IMR-90 (cell line): Measurements from ENCODE around the gene SERF2. TPM values are rescaled to one million over a fixed set of nuclear protein-coding genes. Genes with fewer than 3 reads are reported as not detected.
"Not testable (repeated sequence)": the region's sequence is repeated elsewhere in the genome, so short reads cannot be mapped to it uniquely, and the experiment has no call there.

Experiments
- ATAC-seq: fragments of 200-7000 bp; cut with Tn5 transposase; 2 replicates; pipeline ENCODE4 v1.9.1; 2020; ENCODE audit warnings: low read depth, mild to moderate bottlenecking, moderate library complexity
- BruUV-seq: library from RNA; stranded (reverse); fragments of 400-500 nt; replicated peaks from 2 replicates; lab custom pipeline; 2021; lab: Mats Ljungman, UMichigan
- CTCF ChIA-PET: fragments of 300-600 bp; formaldehyde crosslinking; extraction: SDS; loops from one replicate; lab custom pipeline; 2021; ENCODE audit warnings: antibody characterized with exemption; lab: Yijun Ruan, JAX
- POLR2A ChIA-PET: fragments of 300-600 bp; sonication (Branson Sonifier 250); formaldehyde crosslinking; loops from one replicate; lab custom pipeline; 2022; ENCODE audit warnings: antibody characterized with exemption; ENCODE audit not compliant: unreplicated experiment; lab: Charles Lee
- DNase-seq: peaks from one replicate; pipeline ENCODE4 v3.0.0; 2013
- H2AFZ ChIP-seq: replicated peaks from 2 replicates; pipeline ENCODE3; 2013; ENCODE audit warnings: low read length, mild to moderate bottlenecking; ENCODE audit not compliant: poor library complexity
- H2AK5ac ChIP-seq: 2 replicates; pipeline ENCODE4 v1.6.1; 2013; ENCODE audit warnings: low read depth, low read length, inconsistent platforms
- H2AK9ac ChIP-seq: replicated peaks from 2 replicates; pipeline ENCODE3; 2013; ENCODE audit warnings: mild to moderate bottlenecking, low read depth, low read length, moderate library complexity; ENCODE audit not compliant: poor library complexity
- H2BK120ac ChIP-seq: 2 replicates; pipeline ENCODE4 v1.6.1; 2013; ENCODE audit warnings: low read depth, low read length, inconsistent platforms
- H2BK15ac ChIP-seq: 3 replicates; pipeline ENCODE4 v1.6.1; 2013; ENCODE audit warnings: low read depth, low read length, inconsistent platforms
- H2BK20ac ChIP-seq: 2 replicates; pipeline ENCODE4 v1.6.1; 2013; ENCODE audit warnings: low read depth, mild to moderate bottlenecking, inconsistent platforms, low read length, moderate library complexity
- H2BK5ac ChIP-seq: 2 replicates; pipeline ENCODE4 v1.6.1; 2013; ENCODE audit warnings: mild to moderate bottlenecking, low read depth, low read length, inconsistent platforms; ENCODE audit not compliant: poor library complexity, severe bottlenecking
- H3K14ac ChIP-seq: replicated peaks from 2 replicates; pipeline ENCODE4 v1.6.1; 2013; ENCODE audit warnings: low read depth, low read length, inconsistent platforms
- H3K18ac ChIP-seq: 2 replicates; pipeline ENCODE4 v1.6.1; 2013; ENCODE audit warnings: low read depth, low read length, control low read depth
- H3K23ac ChIP-seq: 2 replicates; pipeline ENCODE4 v1.6.1; 2013; ENCODE audit warnings: low read depth, low read length, inconsistent platforms
- H3K27ac ChIP-seq: 2 replicates; pipeline ENCODE4 v1.5.1; 2013; ENCODE audit warnings: mild to moderate bottlenecking, control low read depth, low read length; ENCODE audit not compliant: insufficient read depth
- H3K27me3 ChIP-seq: 2 replicates; pipeline ENCODE4 v1.6.1; 2013; ENCODE audit warnings: low read length; ENCODE audit not compliant: control insufficient read depth, insufficient read depth
- H3K36me3 ChIP-seq: 2 replicates; pipeline ENCODE4 v1.6.1; 2013; ENCODE audit warnings: low read length, mixed read lengths; ENCODE audit not compliant: control insufficient read depth, insufficient read depth
- H3K4ac ChIP-seq: 2 replicates; pipeline ENCODE4 v1.6.1; 2013; ENCODE audit warnings: low read depth, low read length, inconsistent platforms
- H3K4me1 ChIP-seq: 2 replicates; pipeline ENCODE4 v1.6.1; 2013; ENCODE audit warnings: low read length, mixed read lengths; ENCODE audit not compliant: control insufficient read depth, insufficient read depth
- H3K4me2 ChIP-seq: 2 replicates; pipeline ENCODE4 v1.6.1; 2013; ENCODE audit warnings: low read depth, mild to moderate bottlenecking, control low read depth, low read length, moderate library complexity
- H3K4me3 ChIP-seq: 2 replicates; pipeline ENCODE4 v1.5.1; 2013; ENCODE audit warnings: low read depth, mild to moderate bottlenecking, control low read depth, low read length, moderate library complexity; ENCODE audit not compliant: insufficient read depth
- H3K56ac ChIP-seq: 2 replicates; pipeline ENCODE4 v1.6.1; 2013; ENCODE audit warnings: low read length, inconsistent platforms; ENCODE audit not compliant: insufficient read depth; ENCODE audit errors: extremely low read depth
- H3K79me1 ChIP-seq, 2 experiments: 2 replicates each; pipeline ENCODE4 v1.6.1; 2013; ENCODE audit warnings: low read length in 2 of 2, inconsistent platforms in 1 of 2, low read depth in 1 of 2
- H3K9ac ChIP-seq: 2 replicates; pipeline ENCODE4 v1.6.1; 2013; ENCODE audit warnings: low read depth, low read length, control low read depth
- H3K9me1 ChIP-seq: 2 replicates; pipeline ENCODE4 v1.6.1; 2013; ENCODE audit warnings: low read length, inconsistent platforms; ENCODE audit not compliant: insufficient read depth
- H3K9me3 ChIP-seq: 2 replicates; pipeline ENCODE4 v1.6.1; 2013; ENCODE audit warnings: low read length; ENCODE audit not compliant: control insufficient read depth, insufficient read depth
- H4K20me1 ChIP-seq: 2 replicates; pipeline ENCODE4 v1.6.1; 2013; ENCODE audit warnings: low read length, inconsistent platforms; ENCODE audit not compliant: insufficient read depth
- H4K5ac ChIP-seq: 2 replicates; pipeline ENCODE4 v1.6.1; 2013; ENCODE audit warnings: mild to moderate bottlenecking, low read depth, low read length, control low read depth
- H4K8ac ChIP-seq, 2 experiments: 2 replicates each; pipeline ENCODE4 v1.6.1; 2013; ENCODE audit warnings: low read depth in 2 of 2, low read length in 2 of 2, control low read depth in 1 of 2, inconsistent platforms in 1 of 2
- H4K91ac ChIP-seq: 2 replicates; pipeline ENCODE4 v1.6.1; 2013; ENCODE audit warnings: low read depth, low read length, inconsistent platforms; ENCODE audit not compliant: insufficient read depth
- WGBS, 2 experiments: methylation state at CpG; one replicate each; pipeline versions ENCODE4 v1.1.5 to v1.1.7; 2013; ENCODE audit warnings: missing lambda C conversion rate in 2 of 2; ENCODE audit not compliant: insufficient read length in 1 of 2; ENCODE audit errors: extremely low coverage in 2 of 2; 5-methylcytosine and 5-hydroxymethylcytosine counted together
- dilution Hi-C: fragments of 300-500 bp; cut with HindIII; formaldehyde crosslinking; loops from one replicate; pipeline ENCODE4 v1.14.3; 2018; ENCODE audit warnings: low sequenced_read_pairs; ENCODE audit not compliant: unreplicated experiment
- in situ Hi-C: fragments of 300-500 bp; cut with MboI; formaldehyde crosslinking; loops from 3 replicates; pipeline ENCODE4 v1.14.3; 2019; ENCODE audit warnings: low sequenced_read_pairs, inconsistent platforms, mixed read lengths
- intact Hi-C: fragments of 100-400 bp; cut with micrococcal nuclease; formaldehyde crosslinking; loops from 2 replicates; pipeline ENCODE4 v1.10.0; 2022
- polyA plus RNA-seq, 3 experiments: library from polyadenylated mRNA; depleted of rRNA; stranded (reverse); fragments of >200 nt; gene quantifications; 2 replicates each; pipeline ENCODE4 v1.2.3, GENCODE V29; 2012; ENCODE audit warnings: low replicate concordance in 1 of 3
- total RNA-seq: library from RNA; depleted of rRNA; stranded (reverse); fragments of >200 nt; gene quantifications from 2 replicates; pipeline ENCODE4 v1.2.3, GENCODE V29; 2012
- TF ChIP-seq, protein P1 (sequence below): fragments of 150-350 bp; IDR thresholded peaks from 2 replicates; pipeline ENCODE4 v1.6.1; 2016; ENCODE audit warnings: low read depth, mild to moderate bottlenecking, low read length, moderate library complexity, borderline replicate concordance

SERF2 gene
- total and polyA plus RNA-seq, 2 of the 4 experiments (the other 2 are of a cell fraction) = 526 to 2,187 TPM

DNA sequence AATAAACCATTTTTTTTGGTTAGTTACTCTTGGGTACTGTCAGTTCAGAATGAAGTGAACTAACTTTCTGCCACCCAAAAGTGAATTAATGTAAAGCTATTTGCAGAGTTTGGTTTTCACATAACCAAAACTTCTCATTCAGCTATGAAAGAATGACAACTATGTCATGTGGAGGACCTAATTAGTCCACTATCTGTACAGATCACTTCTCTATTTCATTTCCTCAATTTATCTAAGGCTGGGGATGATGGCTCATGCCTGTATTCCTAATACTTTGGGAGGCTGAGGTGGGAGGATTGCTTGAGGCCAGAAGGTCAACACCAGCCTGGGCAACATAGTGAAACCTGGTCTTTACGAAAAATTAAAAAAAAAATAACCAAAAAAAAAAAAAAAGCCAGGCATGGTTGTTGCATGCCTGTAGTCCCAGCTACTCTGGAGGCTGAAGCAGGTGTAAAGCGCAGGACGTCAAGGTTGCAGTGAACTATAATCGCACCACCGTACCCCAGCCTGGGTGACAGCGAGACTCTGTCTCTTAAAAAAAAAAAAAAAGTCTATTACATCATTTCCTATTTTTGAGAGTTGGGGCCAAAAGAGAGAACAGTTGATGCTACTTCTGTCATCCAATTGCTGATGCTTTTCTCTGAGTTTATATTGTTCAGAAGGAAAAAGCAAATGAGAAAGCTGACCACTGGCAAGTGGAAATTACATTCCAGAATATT is 17.0 kb downstream of the SERF2 start (continued):
- TF ChIP-seq, protein P1, sequence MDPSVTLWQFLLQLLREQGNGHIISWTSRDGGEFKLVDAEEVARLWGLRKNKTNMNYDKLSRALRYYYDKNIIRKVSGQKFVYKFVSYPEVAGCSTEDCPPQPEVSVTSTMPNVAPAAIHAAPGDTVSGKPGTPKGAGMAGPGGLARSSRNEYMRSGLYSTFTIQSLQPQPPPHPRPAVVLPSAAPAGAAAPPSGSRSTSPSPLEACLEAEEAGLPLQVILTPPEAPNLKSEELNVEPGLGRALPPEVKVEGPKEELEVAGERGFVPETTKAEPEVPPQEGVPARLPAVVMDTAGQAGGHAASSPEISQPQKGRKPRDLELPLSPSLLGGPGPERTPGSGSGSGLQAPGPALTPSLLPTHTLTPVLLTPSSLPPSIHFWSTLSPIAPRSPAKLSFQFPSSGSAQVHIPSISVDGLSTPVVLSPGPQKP = no peak

GRCh38 chr15:43815064-43815463 is 22.9 kb downstream of the SERF2 start:
- H2BK15ac ChIP-seq, BruUV-seq, H4K91ac ChIP-seq, H3K27me3 ChIP-seq, POLR2A ChIA-PET, H3K18ac ChIP-seq, intact Hi-C loops, H3K4ac ChIP-seq, H3K9me3 ChIP-seq, H2BK20ac ChIP-seq, H3K4me2 ChIP-seq, ATAC-seq, H3K9me1 ChIP-seq, CTCF ChIA-PET, DNase-seq, H2BK5ac ChIP-seq, H3K14ac ChIP-seq, H4K8ac ChIP-seq, H2AFZ ChIP-seq, H3K23ac ChIP-seq, H4K5ac ChIP-seq, in situ Hi-C loops, H3K4me1 ChIP-seq, H3K27ac ChIP-seq, H3K4me3 ChIP-seq, H3K9ac ChIP-seq, H2AK9ac ChIP-seq, dilution Hi-C loops, H2AK5ac ChIP-seq, H2BK120ac ChIP-seq, H3K56ac ChIP-seq: not testable (repeated sequence)
- WGBS, 2 experiments = 100% methylated on average over 1 of the region's 5 CpGs; no CpG with 5 or more reads in 1 of the 2 experiments
- Histone ChIP-seq H4K20me1 (peaks cover 10% of the 10 kb centered on the region), H3K36me3 (peaks cover 58% of the 10 kb centered on the region), H3K79me1 (peaks cover 42 to 55% of the 10 kb centered on the region in 2 experiments)
